NCI-H2081 treated with DMSO at 0.1 percent for 48 hours (cell line): Measurements from ENCODE around the gene MAGEB17.
"Not testable (repeated sequence)": the region's sequence is repeated elsewhere in the genome, so short reads cannot be mapped to it uniquely, and the experiment has no call there.

Experiments used
- DNase-seq: peaks from one replicate; lab custom pipeline; 2025; lab: John Stamatoyannopoulos, UW

MAGEB17 gene

DNA sequence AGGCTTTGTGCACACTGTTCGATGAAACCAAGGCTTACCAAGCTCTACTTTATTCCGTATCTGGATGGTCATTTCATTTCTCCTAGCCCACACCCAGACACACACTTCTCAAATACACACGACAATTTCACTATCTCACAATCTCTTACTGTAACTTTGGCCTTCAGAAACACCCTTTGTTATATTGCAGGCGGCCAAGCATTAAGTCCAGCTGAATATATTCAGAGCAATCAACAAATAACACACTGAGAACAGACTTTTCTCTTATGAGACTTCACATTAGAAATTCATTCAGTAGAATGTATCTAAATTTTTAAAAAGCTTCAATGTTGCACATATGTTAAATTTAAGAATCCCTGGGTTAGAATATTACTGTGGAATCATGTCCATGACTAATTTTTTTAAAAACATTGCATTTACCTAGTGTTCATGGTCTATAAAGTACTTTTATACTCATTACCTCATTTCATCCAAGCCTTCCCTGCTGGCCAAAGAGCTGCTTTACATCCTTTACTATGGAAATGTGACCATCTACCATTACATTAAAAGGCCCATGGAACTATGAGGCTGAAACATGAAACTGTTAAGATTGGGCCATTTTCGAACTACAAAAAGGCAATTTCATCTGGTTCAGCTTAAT is 10.5 kb upstream of the MAGEB17 start:
- no peak for DNase-seq

DNA sequence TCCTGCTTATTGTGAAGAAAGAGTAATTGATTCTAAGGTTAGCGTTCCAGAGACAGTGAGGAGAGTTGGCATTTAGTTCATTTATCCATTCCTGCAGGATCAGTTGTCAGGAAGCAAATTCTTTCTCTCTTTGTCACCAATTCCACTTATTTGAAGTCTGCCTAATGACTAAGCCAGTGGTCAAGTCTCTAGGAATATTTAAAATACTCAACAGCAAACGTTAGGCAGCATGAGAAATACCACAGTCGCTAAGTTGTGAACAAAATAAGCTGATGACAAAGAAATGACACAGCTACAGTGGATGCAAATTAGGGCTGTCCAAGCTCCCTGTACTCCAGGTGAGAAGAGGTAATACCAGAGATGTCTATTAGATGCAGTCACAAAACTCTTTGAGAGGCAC is 6.6 kb upstream of the MAGEB17 start:
- no peak for DNase-seq

GRCh38 chrX:16161173-16161572 is 6.1 kb upstream of the MAGEB17 start:
- not testable (repeated sequence) for DNase-seq

DNA sequence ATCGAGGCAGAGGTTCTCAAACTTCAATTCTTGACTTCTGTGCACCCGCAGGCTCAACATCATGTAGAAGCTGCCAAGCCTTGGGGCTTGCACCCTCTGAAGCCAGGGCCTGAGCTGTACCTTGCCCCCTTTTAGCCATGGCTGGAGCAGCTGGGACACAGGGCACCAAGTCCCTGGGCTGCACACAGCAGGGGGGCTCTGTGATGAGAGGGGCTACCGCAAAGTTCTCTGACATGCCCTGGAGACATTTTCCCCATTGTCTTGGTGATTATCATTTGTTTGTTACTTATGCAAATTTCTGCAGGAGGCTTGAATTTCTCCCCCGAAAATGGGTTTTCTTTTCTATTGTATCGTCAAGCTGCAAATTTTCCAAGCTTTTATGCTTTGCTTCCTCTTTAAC is 4.9 kb upstream of the MAGEB17 start:
- no peak for DNase-seq

GRCh38 chrX:16164748-16165147 is 2.5 kb upstream of the MAGEB17 start:
- no peak for DNase-seq

DNA sequence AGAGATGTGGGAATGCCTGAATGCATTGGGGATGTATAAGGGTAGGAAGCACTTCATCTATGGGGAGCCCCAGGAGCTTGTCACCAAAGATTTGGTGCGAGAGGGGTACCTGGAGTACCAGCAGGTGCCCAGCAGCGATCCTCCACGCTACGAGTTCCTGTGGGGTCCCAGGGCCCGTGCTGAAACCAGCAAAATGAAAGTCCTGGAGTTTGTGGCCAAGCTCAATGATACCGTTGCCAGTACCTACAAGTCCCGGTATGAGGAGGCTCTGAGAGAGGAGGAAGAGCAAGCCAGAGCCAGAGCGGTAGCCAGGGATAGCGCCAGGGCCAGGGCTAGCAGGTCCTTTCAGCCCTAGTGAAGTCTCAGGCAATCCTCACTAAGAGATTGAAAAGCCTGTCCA is 3.8 kb downstream of the MAGEB17 start:
- no peak for DNase-seq

- no peak for DNase-seq
These were observed 4.7 kb downstream of the MAGEB17 start for GRCh38 chrX:16171944-16172343.

DNA sequence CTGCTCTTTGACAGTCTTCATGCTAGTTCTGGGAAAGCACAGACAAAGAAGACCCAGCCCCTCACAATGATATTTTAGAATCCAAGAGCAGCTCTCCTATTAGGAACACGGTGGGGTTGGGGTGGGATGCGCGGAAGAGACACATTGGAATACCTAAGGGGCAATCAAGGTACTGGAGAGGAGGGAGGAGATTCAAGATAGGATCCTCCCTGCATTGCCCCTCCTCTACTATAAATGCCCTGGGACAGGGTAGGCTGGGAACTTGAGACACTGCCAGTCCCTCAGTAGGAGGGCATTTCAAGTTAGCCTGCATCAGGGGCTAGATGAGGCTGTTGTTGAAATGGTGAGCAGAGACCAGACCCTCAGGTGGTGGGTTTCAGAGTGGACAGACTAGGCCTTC is 5.1 kb downstream of the MAGEB17 start:
- DNase-seq, result no peak

DNA sequence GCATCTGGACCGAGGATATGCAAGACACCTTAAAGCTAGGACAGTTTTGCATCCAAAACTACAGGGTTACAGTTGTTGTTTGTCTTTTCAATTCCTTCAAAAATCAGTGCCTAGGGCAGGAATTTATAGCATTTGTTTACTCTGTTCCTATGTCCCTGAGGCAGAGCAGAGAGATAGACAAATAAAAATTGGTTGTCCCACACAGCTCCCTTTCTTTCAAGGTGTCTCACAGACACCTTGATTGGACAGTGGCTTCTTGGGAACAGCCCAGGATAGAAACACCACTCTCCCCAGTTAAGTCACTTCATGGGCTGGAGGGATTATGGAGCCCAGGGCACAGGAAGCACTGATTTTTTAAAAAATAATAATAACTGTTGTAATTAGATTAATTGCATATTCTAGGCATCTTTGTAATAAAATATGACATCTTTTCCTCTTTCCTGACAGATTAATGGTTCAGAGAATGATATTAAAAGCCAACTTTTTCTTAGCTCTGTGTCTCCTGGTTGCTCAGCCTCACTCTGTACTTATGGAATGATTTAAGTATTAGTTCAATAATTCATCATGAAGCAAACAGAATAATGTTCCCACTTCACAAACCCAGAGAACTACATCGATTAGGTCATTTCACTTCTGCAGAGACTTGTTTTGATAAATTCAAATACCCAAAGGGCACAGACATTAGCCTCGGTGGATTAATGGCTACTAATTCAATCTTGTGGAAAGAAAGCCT is 8.2 kb downstream of the MAGEB17 start:
- DNase-seq, result no peak

DNA sequence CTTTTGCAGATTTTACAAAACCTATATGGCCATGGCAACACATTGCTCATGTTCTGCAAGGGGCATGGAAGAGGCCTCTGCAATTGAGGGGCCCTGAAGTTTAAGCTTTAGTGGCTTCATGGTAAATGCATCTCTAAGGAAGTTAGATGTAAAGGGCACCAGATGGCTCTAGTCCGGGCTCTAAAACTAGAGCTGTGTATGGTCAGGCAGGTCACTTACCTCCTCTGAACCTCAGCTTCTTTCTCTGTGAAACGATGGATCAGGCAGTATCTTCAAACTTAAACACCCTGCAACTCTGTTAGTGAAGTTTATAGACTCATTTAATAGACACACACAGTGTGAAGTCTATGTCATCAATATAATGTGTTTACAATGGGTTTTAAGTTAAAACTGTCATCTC is 10.0 kb downstream of the MAGEB17 start:
- DNase-seq, result no peak

- not testable (repeated sequence) for DNase-seq
These were observed 16.6 kb downstream of the MAGEB17 start for GRCh38 chrX:16183843-16184242.

DNA sequence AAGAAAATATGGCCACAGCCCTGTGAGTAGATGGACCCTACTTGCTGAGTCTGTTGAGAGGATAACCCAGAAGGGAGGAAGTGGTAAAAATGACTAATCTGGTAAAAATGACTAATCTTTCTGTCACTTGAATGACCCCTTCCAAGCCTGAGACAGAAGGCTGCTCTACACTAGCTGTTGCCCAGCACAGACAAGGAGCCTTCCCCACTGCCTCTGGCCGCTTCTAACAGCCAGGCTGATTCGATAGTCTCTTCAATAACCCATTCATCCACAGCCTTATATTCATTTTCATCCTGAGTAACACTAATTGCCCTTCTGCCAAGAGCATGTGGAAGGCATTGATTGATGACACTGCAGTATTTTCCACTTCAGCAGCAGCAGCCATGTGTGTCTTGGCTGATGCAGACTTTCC is 18.4 kb downstream of the MAGEB17 start:
- no peak for DNase-seq

GRCh38 chrX:16186380-16187007 is 19.2 kb downstream of the MAGEB17 start:
- DNase-seq, result no peak

GRCh38 chrX:16187024-16187760 is 19.9 kb downstream of the MAGEB17 start:
- no peak for DNase-seq

DNA sequence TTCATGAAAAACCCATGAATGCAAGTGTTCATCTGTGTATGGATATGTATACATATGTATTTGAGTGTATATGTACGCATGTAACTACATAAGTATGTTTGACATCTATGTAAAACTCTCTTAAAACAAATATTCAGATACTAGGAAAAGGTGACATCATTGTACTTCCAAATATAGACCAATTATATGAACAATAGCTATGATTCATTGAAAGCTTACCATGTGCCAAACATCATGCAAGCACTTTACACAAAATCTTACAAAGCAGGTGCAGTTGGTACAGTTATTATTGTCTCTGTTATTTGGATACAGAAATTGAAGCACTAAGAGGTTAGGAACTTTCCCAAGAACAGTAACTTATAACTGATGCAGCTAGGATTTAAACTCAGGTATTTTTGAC is 21.4 kb downstream of the MAGEB17 start:
- peak; percentile 4 for DNase-seq

- no peak for DNase-seq
These were observed 24.3 kb downstream of the MAGEB17 start for GRCh38 chrX:16191605-16192004.

DNA sequence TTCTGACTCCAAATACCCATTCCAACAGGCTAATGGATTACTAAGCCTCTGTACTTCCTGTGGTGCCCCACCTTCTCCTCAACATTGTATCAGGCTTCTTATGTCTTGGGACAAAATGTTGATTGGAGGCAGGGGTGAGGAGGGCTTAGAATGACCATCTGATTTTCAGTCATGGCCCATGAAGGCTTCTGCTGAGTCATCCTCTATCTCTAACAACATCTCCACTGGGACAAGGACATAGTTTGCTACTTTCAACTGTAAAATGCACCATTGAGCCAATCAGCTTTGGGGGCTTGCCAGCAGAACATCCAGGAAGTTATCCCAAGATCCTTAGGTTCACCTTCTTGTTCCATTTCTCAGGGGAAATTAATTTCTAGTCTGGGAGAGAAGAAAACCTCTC is 29.5 kb downstream of the MAGEB17 start:
- no peak for DNase-seq

- no peak for DNase-seq
These were observed 32.1 kb downstream of the MAGEB17 start for GRCh38 chrX:16199343-16199742.

DNA sequence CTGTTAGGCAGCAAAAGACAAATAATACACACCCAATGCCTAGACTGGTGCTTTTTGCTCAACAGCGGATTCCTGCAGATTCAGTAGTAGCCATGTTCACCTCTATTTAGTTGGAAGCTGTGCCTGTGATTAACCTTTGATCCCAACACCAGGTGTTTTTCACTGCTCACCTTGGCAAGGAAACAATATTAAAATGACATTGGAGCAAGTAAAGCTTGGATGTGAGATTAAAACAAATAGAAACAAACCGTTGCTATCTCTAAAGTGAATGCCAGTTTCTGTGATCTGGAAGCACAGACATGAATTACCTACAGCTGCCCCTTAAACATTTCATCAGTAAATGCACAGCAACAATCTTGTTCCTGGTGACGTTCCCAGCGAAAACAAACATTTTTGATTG is 35.7 kb downstream of the MAGEB17 start:
- no peak for DNase-seq

GRCh38 chrX:16204538-16204937 is 37.3 kb downstream of the MAGEB17 start:
- no peak for DNase-seq

GRCh38 chrX:16205840-16206239 is 38.6 kb downstream of the MAGEB17 start:
- no peak for DNase-seq

- no peak for DNase-seq
These were observed 40.4 kb downstream of the MAGEB17 start for GRCh38 chrX:16207634-16208033.

- no peak for DNase-seq
These were observed 41.3 kb downstream of the MAGEB17 start for GRCh38 chrX:16208601-16209000.
